AG09319 (cell line): ENCODE data around the gene NADK2.

Experiments used
- DNase-seq: peaks from one replicate; pipeline ENCODE4 v3.0.0-alpha.2; 2010; ENCODE audit warnings: low read depth; ENCODE audit errors: extremely low read depth
- TF ChIP-seq, protein P1 (sequence below): IDR thresholded peaks from 2 replicates; pipeline ENCODE4 v1.5.1; 2011; ENCODE audit warnings: low read depth, mild to moderate bottlenecking, inconsistent platforms, low read length, moderate library complexity

The NADK2 gene

DNA sequence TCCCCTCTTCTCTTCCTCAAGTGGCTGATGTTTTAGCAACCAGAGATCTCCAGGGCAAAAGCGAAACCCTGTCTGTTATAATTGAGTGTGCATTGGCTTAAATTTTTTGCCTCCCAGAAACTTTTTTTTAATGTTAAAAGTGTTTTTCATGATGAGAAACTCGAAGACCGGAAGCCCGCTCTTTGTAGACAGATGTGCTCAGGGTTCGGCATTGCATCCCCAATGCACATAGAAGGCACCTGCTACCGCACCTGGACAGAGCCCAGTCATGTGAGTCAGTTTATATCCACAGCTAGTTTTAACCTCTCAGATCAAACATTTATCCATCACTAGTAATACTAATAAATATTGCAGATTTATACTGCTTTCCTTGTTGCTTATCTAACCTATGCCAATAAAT lies 19.5 kb upstream of the NADK2 start:
- no peak for DNase-seq
- TF ChIP-seq, protein P1, sequence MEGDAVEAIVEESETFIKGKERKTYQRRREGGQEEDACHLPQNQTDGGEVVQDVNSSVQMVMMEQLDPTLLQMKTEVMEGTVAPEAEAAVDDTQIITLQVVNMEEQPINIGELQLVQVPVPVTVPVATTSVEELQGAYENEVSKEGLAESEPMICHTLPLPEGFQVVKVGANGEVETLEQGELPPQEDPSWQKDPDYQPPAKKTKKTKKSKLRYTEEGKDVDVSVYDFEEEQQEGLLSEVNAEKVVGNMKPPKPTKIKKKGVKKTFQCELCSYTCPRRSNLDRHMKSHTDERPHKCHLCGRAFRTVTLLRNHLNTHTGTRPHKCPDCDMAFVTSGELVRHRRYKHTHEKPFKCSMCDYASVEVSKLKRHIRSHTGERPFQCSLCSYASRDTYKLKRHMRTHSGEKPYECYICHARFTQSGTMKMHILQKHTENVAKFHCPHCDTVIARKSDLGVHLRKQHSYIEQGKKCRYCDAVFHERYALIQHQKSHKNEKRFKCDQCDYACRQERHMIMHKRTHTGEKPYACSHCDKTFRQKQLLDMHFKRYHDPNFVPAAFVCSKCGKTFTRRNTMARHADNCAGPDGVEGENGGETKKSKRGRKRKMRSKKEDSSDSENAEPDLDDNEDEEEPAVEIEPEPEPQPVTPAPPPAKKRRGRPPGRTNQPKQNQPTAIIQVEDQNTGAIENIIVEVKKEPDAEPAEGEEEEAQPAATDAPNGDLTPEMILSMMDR, result no peak

DNA sequence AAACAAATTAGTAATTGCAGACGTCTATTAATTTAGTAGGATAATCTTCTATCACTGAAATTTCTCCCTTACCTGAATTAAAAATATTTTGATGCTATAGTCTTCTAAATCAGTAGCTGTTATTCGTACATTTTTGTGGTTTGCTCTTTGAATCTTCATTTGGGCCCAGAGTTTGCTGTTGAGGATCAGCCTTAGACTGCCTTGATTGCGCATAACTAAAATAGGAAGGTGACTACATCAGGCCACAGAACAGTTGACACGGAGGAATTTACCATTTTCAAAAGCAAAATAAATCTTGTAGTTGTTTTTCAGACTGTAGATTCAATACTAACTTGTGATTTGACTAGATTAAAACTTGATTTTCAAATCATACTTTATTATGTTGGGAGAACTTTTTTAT lies 11.8 kb upstream of the NADK2 start:
- DNase-seq, result no peak
- TF ChIP-seq, protein P1, result no peak

DNA sequence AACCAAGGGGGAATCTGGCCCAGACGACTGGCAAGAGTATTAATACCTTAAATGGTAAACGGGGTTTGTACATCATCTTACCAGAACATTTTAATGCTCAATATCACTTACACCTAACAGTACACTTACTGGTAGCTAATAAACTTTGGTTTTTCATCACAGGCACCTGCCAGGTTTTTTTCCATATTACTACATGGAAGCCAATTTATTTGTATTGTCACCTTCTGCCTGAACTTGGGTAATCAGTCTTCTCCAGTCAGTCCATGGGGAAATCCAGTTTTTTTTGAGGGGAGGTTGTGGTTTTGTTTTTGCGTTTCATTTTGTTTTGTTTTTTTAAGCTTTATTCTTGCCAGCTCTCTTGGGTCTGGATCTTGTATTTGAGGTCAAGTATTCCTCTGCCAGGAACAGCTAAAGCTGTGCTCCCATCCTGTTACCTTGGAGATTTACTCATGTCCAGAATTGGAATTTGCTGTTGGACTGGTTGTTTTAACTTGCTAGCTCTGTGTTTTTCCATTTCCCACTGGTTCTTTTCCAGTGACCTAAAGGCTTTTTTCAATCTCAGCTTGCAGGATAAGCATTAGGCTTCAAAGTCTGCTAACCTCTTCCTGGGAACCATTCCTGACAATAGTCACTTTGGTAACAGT lies 11.1 kb upstream of the NADK2 start:
- TF ChIP-seq, protein P1, result no peak

DNA sequence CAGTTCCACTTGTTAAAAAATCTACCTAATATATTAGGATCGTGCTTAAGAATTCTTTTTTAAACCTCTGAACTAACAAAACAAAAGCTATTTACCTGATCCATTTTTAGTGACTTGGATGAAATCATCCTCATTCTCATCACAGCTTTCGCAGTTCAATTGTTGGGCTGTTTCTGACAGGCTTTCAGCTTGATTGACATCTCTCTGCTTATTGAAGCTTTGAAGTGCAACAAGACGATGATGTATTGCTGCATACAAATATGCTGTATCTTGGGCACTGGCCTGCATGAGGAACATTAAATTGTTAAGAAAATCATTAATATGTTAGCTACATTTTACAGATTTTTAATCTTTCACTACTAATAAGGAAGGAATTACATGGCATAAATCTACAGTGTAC lies 9.5 kb upstream of the NADK2 start:
- no peak for DNase-seq
- TF ChIP-seq, protein P1, result no peak

More for the DNA sequence above, 11.1 kb upstream of the NADK2 start:
- DNase-seq, result no peak

DNA sequence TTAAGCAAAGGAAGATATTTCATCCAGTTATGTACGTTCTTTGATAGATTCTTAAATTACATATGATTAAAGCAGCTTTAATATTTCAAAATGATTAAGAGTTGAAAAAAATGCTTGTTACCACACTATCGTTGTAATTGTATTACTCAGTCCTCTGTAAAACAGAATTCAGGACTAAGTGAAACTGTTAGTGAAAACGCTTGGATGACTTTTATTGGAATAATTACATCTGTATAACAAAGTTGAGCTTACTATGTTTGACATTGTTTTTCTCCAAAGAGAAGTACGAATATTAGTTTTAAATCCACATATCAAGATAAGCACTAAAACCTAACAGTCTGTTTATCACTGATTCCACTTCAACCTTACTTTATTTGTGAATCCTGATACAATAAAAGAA lies 8.7 kb upstream of the NADK2 start:
- TF ChIP-seq, protein P1, result no peak
- DNase-seq, result no peak

DNA sequence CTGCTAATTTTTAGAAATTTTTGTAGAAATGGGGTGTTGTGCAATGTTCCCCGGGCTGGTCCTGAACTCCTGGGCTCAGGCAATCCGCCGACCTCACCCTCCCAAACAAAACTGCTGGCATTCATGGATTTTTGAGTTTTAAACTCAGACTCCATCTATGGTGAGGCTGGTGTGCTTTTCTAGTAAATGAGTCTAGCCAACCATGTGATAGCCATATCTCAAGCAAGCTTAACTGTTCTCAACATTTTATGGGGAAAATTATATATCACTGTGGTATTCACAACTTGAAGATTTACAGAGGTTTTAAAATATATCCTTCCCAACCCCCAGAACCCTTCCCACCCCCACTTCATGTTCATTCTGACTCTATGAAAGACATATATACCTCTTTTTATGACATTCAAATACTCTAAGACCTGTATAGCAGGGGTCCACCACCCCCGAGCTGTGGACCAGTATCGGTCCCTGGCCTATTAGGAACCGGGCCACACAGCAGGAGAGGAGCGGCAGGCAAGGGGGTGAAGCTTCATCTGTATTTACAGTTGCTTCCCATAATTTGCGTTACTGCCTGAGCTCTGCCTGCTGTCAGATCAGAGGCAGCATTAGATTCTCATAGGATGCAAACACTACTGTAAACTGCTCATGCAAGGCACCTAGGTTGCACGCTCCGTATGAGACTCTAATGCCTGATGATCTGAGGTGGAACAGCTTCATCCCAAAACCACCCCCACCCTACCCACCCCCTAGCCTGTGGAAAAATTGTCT lies 4.5 kb upstream of the NADK2 start:
- DNase-seq, result no peak
- TF ChIP-seq, protein P1, result no peak

DNA sequence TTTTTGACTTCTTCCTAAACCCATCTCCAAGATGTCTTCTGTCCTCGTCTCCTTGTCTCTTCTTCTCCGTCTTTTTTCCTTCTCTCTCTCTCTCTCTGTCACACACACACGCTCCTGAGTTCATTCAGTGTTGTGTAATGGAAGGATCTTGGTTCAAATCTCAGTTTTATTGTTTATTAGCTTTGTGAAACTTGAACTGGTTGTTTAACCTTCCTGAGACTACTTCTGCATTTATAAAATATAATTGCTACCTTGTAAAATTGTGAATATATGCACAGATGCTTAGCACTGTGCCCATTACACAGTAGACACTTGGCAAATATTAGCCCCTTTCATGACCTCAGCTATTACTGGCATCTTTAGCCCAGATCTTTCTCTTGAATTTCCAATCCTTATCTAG lies 2.4 kb upstream of the NADK2 start:
- no peak for DNase-seq
- TF ChIP-seq, protein P1, result no peak
